Measurements from ENCODE around the gene WIPF3. TPM values are rescaled to one million over a fixed set of nuclear protein-coding genes. Genes with fewer than 3 reads are reported as not detected.

The WIPF3 gene
- total RNA-seq, 1 donor from 2014 or later, result 1.5 TPM

DNA sequence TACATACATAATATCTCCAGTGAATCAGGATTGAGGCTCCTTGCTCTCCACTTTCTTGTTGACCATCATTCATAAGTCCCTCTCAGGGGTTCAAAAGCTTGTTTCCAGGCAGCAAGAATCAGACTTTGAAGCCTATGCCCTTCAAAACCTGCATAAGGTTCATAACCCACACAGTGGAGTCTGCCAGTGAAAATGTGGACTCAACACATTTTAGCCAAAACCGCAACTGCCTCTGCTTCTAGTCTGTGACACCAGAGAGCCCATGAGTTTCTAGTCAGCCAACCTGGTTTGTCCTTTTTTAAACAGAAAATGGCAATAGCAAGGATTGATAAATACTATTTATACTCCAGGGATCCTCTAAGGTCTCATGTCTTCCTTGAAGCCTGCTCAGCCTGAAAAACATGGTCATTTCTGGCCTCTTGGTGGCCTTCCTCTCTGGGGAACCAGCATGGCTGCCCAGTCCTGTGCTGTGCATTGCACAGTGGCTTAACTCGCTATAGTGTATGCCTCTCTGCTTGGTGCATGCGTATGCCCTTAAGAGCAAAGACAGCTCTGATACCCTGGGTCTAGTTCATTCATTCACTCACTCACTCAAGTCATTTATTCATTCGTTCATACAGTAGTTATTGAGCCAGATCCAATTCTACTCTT, 67.5 kb downstream of the WIPF3 start:
- no peaks in the 10 kb centered on the region for H3K36me3 Mint-ChIP-seq (ENCODE audit: low read depth, unreplicated experiment)
- no peak overlapping the region for H3K27ac Mint-ChIP-seq (ENCODE audit: unreplicated experiment)
- TF ChIP-seq, protein P1, sequence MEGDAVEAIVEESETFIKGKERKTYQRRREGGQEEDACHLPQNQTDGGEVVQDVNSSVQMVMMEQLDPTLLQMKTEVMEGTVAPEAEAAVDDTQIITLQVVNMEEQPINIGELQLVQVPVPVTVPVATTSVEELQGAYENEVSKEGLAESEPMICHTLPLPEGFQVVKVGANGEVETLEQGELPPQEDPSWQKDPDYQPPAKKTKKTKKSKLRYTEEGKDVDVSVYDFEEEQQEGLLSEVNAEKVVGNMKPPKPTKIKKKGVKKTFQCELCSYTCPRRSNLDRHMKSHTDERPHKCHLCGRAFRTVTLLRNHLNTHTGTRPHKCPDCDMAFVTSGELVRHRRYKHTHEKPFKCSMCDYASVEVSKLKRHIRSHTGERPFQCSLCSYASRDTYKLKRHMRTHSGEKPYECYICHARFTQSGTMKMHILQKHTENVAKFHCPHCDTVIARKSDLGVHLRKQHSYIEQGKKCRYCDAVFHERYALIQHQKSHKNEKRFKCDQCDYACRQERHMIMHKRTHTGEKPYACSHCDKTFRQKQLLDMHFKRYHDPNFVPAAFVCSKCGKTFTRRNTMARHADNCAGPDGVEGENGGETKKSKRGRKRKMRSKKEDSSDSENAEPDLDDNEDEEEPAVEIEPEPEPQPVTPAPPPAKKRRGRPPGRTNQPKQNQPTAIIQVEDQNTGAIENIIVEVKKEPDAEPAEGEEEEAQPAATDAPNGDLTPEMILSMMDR (IDR thresholded peaks at IDR 0.05; ENCODE audit: unreplicated experiment), result no peak
- H3K9me3 Mint-ChIP-seq (ENCODE audit: unreplicated experiment), result no peaks in the 10 kb centered on the region
- no peaks in the 10 kb centered on the region for H3K27me3 Mint-ChIP-seq (ENCODE audit: unreplicated experiment)
- H3K4me3 Mint-ChIP-seq (ENCODE audit: unreplicated experiment), result no peak overlapping the region
- no peak for DNase-seq (ENCODE audit: low spot score)
- H3K4me1 Mint-ChIP-seq (ENCODE audit: unreplicated experiment), result peaks cover 13% of the 10 kb centered on the region

DNA sequence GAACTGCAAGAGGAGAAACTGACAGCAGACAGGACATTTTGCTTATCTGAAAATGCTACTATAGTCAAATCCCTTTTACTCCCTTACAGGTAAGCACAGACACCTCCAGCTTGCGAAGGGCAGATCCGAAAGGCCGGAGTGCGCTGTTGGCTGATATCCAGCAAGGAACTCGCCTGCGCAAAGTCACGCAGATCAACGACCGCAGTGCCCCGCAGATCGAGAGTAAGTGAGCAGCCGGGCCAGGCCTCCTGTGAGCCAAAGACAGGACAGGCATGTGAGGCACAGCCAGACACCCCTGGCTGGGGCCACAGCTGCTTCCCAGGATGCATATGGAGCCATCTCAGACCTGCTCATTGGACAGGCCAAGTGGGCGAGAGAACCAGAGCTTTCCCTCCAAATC, 69.4 kb downstream of the WIPF3 start:
- Mint-ChIP-seq H3K27ac (ENCODE audit: unreplicated experiment) (no peak overlapping the region), H3K27me3 (ENCODE audit: unreplicated experiment) (no peaks in the 10 kb centered on the region), H3K9me3 (ENCODE audit: unreplicated experiment) (no peaks in the 10 kb centered on the region), H3K4me3 (ENCODE audit: unreplicated experiment) (no peak overlapping the region), H3K36me3 (ENCODE audit: low read depth, unreplicated experiment) (no peaks in the 10 kb centered on the region), H3K4me1 (ENCODE audit: unreplicated experiment) (peaks cover 13% of the 10 kb centered on the region)
- TF ChIP-seq, protein P1 (IDR thresholded peaks at IDR 0.05; ENCODE audit: unreplicated experiment), result no peak
- no peak for DNase-seq (ENCODE audit: low spot score)

DNA sequence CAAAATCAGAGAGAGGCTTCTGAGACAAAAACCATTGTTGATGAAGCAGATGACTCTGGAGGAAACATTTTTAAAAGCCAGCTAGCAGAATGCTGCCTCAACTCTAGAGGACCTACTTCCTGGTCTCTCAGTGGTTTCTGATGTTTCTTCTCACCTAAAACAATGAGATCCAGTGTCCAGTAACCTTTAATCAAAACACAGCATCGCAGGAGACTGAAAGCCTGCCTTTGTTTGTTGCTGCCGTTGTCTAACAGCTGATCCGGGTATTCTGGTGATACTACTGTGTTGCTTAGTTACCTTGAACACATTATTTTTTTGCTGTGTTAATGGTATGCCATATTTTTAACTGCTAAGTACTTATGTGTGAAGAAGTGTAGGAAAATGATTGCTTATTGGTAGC, 70.9 kb downstream of the WIPF3 start:
- TF ChIP-seq, protein P1 (IDR thresholded peaks at IDR 0.05; ENCODE audit: unreplicated experiment), result no peak
- Mint-ChIP-seq H3K36me3 (ENCODE audit: low read depth, unreplicated experiment) (no peaks in the 10 kb centered on the region), H3K27ac (ENCODE audit: unreplicated experiment) (no peak overlapping the region), H3K4me3 (ENCODE audit: unreplicated experiment) (no peak overlapping the region), H3K9me3 (ENCODE audit: unreplicated experiment) (no peaks in the 10 kb centered on the region), H3K27me3 (ENCODE audit: unreplicated experiment) (no peaks in the 10 kb centered on the region), H3K4me1 (ENCODE audit: unreplicated experiment) (peaks cover 12% of the 10 kb centered on the region)
- DNase-seq (ENCODE audit: low spot score), result no peak

DNA sequence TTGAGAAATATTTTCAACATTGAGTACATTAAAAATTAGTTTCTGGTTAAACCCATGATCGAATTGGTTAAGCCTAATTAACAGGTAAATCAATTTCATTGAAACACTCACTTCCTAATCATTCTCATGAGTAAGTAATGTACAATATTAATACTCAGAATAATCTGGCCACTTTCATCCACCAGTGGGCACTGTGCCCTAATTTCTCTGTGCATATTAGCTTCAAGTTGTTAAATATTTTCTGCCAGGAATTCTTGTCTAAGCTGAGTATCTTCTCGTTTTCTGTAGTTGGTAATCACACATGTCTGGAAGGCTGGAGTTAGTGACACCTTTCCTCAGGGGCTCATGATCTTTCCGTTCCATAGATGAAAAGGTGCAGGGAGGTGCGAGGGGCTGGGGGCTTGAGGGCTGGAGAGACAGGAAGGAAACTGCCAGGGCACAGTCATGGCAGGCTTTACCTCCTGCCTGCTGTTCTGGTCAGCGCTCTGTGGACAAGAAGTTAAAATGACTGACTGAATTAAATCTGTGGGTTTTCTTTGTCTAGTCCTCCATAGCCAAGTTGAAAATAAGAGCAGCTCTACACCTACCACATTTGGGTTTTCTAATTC, 71.9 kb downstream of the WIPF3 start:
- H3K9me3 Mint-ChIP-seq (ENCODE audit: unreplicated experiment), result no peaks in the 10 kb centered on the region
- H3K27ac Mint-ChIP-seq (ENCODE audit: unreplicated experiment), result no peak overlapping the region
- TF ChIP-seq, protein P1 (IDR thresholded peaks at IDR 0.05; ENCODE audit: unreplicated experiment), result peak; percentile 67
- H3K36me3 Mint-ChIP-seq (ENCODE audit: low read depth, unreplicated experiment), result no peaks in the 10 kb centered on the region
- no peak overlapping the region for H3K4me3 Mint-ChIP-seq (ENCODE audit: unreplicated experiment)
- H3K27me3 Mint-ChIP-seq (ENCODE audit: unreplicated experiment), result no peaks in the 10 kb centered on the region
- H3K4me1 Mint-ChIP-seq (ENCODE audit: unreplicated experiment), result peaks cover 11% of the 10 kb centered on the region
- DNase-seq (ENCODE audit: low spot score), result no peak

DNA sequence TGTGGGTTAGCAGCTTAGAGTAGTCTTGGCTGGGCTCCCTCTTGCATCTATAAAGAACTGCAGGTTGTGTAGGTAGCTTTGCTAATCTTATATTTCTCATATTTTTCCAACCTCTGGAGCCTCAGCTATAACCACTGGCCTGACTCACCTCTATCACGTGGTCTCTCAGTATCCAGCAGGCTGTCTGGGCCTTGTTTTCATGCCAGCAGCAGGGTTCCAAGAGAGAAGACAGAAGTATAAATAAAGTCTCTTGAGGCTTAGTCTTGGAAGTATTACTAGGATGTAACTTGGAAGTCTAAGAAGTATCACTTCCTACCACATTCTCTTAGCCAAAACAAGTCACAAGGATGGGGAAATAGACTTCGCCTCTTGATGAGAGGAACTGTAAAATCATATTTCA, 73.3 kb downstream of the WIPF3 start:
- no peak overlapping the region for H3K27ac Mint-ChIP-seq (ENCODE audit: unreplicated experiment)
- TF ChIP-seq, protein P1 (IDR thresholded peaks at IDR 0.05; ENCODE audit: unreplicated experiment), result no peak
- H3K4me1 Mint-ChIP-seq (ENCODE audit: unreplicated experiment), result peaks cover 11% of the 10 kb centered on the region
- peaks cover under 1% of the 10 kb centered on the region for H3K27me3 Mint-ChIP-seq (ENCODE audit: unreplicated experiment)
- H3K4me3 Mint-ChIP-seq (ENCODE audit: unreplicated experiment), result no peak overlapping the region
- H3K9me3 Mint-ChIP-seq (ENCODE audit: unreplicated experiment), result no peaks in the 10 kb centered on the region
- no peaks in the 10 kb centered on the region for H3K36me3 Mint-ChIP-seq (ENCODE audit: low read depth, unreplicated experiment)
- no peak for DNase-seq (ENCODE audit: low spot score)
